ENCODE results near the gene TMEM54. TPM values are rescaled to one million over a fixed set of nuclear protein-coding genes. Genes with fewer than 3 reads are reported as not detected.

The TMEM54 gene, protein sequence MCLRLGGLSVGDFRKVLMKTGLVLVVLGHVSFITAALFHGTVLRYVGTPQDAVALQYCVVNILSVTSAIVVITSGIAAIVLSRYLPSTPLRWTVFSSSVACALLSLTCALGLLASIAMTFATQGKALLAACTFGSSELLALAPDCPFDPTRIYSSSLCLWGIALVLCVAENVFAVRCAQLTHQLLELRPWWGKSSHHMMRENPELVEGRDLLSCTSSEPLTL
- total RNA-seq (57.5 and 69.9 TPM in 2 replicates), polyA plus RNA-seq (24.2 and 38.1 TPM in 2 replicates), polyA minus RNA-seq (ENCODE audit: low replicate concordance) (59.7 and 87.2 TPM in 2 replicates)
- 36.6 and 61.1 TPM in 2 replicates for polyA plus RNA-seq (2012)

DNA sequence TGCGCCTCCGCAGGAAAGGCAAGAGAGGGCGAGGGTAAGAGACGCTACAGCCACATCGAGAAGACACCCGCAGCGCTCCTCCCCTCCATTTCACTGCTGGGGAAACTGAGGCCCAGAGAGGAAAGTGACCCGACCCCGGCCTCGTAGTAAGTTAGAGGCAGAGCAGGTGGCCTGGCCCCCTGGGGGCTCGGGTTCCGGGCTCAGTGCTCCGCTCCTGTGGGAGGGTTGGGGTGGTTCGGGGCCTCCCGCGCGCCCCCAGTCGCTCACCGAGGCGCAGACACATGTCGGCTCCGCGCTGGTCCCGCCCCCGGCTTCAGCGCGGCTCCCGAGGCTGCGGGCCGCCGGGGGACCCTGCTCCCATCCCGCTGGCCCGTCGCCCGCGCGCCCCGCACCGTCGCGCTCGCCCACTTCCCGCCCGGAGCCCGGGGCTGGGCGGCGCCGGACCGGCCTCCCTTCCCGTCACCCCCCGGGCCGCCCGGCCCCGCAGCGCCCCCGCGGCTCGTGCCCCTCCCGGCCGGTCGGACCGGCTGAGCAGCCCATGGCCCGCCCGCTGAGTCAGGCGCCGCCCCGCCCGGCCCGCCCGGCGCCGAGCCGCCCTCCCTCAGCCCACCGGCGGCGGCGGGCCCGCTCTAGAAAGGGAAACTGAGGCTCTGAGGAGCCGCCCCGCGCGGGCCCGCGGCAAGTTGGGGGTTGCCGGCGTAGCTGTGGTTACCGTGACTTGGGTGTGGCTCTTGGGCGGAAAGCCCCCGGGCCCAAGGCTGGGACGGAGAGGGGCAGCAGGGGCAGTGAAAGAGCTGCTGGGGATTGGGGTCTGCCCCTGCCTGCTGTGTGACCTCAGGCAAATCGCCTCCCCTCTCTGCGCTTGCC, at the start of gene TMEM54:
TMEM54 (minus strand) TSS at position 434 of the 867 bp plus-strand sequence; CDS start at position 283, 151 bp downstream.
- TF ChIP-seq EZH2 (IDR thresholded peaks at IDR 0.05; ENCODE audit: low read length, missing control alignments), result no peak
- TF ChIP-seq, protein P1, sequence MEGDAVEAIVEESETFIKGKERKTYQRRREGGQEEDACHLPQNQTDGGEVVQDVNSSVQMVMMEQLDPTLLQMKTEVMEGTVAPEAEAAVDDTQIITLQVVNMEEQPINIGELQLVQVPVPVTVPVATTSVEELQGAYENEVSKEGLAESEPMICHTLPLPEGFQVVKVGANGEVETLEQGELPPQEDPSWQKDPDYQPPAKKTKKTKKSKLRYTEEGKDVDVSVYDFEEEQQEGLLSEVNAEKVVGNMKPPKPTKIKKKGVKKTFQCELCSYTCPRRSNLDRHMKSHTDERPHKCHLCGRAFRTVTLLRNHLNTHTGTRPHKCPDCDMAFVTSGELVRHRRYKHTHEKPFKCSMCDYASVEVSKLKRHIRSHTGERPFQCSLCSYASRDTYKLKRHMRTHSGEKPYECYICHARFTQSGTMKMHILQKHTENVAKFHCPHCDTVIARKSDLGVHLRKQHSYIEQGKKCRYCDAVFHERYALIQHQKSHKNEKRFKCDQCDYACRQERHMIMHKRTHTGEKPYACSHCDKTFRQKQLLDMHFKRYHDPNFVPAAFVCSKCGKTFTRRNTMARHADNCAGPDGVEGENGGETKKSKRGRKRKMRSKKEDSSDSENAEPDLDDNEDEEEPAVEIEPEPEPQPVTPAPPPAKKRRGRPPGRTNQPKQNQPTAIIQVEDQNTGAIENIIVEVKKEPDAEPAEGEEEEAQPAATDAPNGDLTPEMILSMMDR (conservative IDR thresholded peaks at IDR 0.05 in 1 of 2, IDR thresholded peaks at IDR 0.05 in 1 of 2; ENCODE audit: low read depth in 1 of 2, low read length in 2 of 2), result no peak
- Histone ChIP-seq H2AFZ (ENCODE audit: low read length) (peak within 1 kb of the TSS; percentile 89), H3K9me3 (ENCODE audit: control insufficient read depth, insufficient read depth, low read depth, low read length) (no peaks in the 10 kb centered on the region), H3K27me3 (ENCODE audit: control insufficient read depth, insufficient read depth, low read length) (no peaks in the 10 kb centered on the region), H3K36me3 (ENCODE audit: control insufficient read depth, insufficient read depth, low read length) (no peaks in the 10 kb centered on the region), H3K79me2 (ENCODE audit: control insufficient read depth, insufficient read depth, low read length) (no peaks in the 10 kb centered on the region), H3K4me1 (ENCODE audit: control insufficient read depth, extremely low read depth, insufficient read depth, low read length) (no peaks in the 10 kb centered on the region), H3K4me3 (replicated peaks in 1 of 4; ENCODE audit: control extremely low read depth in 1 of 4, insufficient read depth in 1 of 4, low read depth in 3 of 4, low read length in 4 of 4) (peak within 1 kb of the TSS; percentile 57 to 78 (median 67)), H4K20me1 (ENCODE audit: control insufficient read depth, extremely low read depth, insufficient read depth, low read length) (no peaks in the 10 kb centered on the region), H3K9ac (ENCODE audit: insufficient read depth, low read length) (peak within 1 kb of the TSS; percentile 37), H3K27ac (ENCODE audit: insufficient read depth, low read length) (no peak within 1 kb of the TSS), H3K4me2 (ENCODE audit: extremely low read depth, insufficient read depth, low read length) (peak within 1 kb of the TSS; percentile 85)
- DNase-seq (ENCODE audit: low read depth in 2 of 2), result peak; percentile 11 to 26

DNA sequence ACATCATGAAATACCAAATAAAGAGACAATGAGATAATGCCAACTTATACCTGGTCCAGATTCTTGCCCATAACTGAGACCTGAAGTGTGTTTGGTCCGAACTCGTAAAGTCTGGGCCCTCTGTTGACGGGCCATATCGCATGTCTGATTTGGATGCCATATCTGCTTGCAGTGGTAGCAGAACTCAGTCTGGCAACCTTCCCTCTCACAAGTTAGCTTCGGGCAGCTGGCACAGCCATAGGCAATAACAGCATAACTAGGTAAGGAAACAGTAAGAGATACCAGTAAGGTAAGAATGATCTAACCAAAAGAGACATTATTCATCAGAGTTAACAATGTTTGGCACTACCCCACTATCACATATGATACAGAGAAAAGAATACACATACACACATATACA, 48.3 kb upstream of the TMEM54 start:
- no peaks in the 10 kb centered on the region for H3K36me3 ChIP-seq (ENCODE audit: control insufficient read depth, insufficient read depth, low read length)
- no peak overlapping the region for H3K4me3 ChIP-seq (replicated peaks in 1 of 4; ENCODE audit: control extremely low read depth in 1 of 4, insufficient read depth in 1 of 4, low read depth in 3 of 4, low read length in 4 of 4)
- no peaks in the 10 kb centered on the region for H3K79me2 ChIP-seq (ENCODE audit: control insufficient read depth, insufficient read depth, low read length)
- H3K27ac ChIP-seq (ENCODE audit: insufficient read depth, low read length), result no peak overlapping the region
- H3K9me3 ChIP-seq (ENCODE audit: control insufficient read depth, insufficient read depth, low read depth, low read length), result no peaks in the 10 kb centered on the region
- no peak overlapping the region for H3K9ac ChIP-seq (ENCODE audit: insufficient read depth, low read length)
- H3K27me3 ChIP-seq (ENCODE audit: control insufficient read depth, insufficient read depth, low read length), result no peaks in the 10 kb centered on the region
- H2AFZ ChIP-seq (ENCODE audit: low read length), result no peak overlapping the region
- no peaks in the 10 kb centered on the region for H4K20me1 ChIP-seq (ENCODE audit: control insufficient read depth, extremely low read depth, insufficient read depth, low read length)
- no peaks in the 10 kb centered on the region for H3K4me1 ChIP-seq (ENCODE audit: control insufficient read depth, extremely low read depth, insufficient read depth, low read length)
- TF ChIP-seq, protein P1 (conservative IDR thresholded peaks at IDR 0.05 in 1 of 2, IDR thresholded peaks at IDR 0.05 in 1 of 2; ENCODE audit: low read depth in 1 of 2, low read length in 2 of 2), result no peak
- TF ChIP-seq EZH2 (IDR thresholded peaks at IDR 0.05; ENCODE audit: low read length, missing control alignments), result no peak
- no peak overlapping the region for H3K4me2 ChIP-seq (ENCODE audit: extremely low read depth, insufficient read depth, low read length)
- DNase-seq (ENCODE audit: low read depth in 2 of 2), result no peak

DNA sequence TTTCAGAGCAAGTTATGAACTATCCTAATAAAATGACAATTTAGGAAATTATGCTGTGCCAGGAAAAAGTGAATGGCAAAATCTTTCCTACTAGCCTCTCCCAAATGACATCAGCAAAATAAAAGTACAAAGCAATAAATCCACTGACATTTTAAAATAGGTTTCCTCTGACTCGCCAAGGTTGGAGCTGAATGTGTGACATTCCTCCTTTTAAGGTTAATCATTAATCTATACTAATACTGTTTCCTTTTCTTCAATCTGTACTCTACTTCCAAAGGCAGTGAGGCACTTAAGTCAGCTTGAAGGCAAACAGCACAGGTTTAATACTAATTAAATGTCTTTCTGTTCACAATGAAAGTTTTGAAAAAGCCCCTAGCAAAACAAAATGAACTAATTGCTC, 47.7 kb upstream of the TMEM54 start:
- DNase-seq (ENCODE audit: low read depth in 2 of 2), result no peak
- H3K9ac ChIP-seq (ENCODE audit: insufficient read depth, low read length), result no peak overlapping the region

More for the DNA sequence above, 47.7 kb upstream of the TMEM54 start:
- Histone ChIP-seq H2AFZ (ENCODE audit: low read length) (no peak overlapping the region), H3K9me3 (ENCODE audit: control insufficient read depth, insufficient read depth, low read depth, low read length) (no peaks in the 10 kb centered on the region), H3K4me3 (replicated peaks in 1 of 4; ENCODE audit: control extremely low read depth in 1 of 4, insufficient read depth in 1 of 4, low read depth in 3 of 4, low read length in 4 of 4) (no peak overlapping the region), H3K79me2 (ENCODE audit: control insufficient read depth, insufficient read depth, low read length) (no peaks in the 10 kb centered on the region), H3K4me2 (ENCODE audit: extremely low read depth, insufficient read depth, low read length) (no peak overlapping the region), H3K27me3 (ENCODE audit: control insufficient read depth, insufficient read depth, low read length) (no peaks in the 10 kb centered on the region), H3K27ac (ENCODE audit: insufficient read depth, low read length) (no peak overlapping the region), H3K4me1 (ENCODE audit: control insufficient read depth, extremely low read depth, insufficient read depth, low read length) (no peaks in the 10 kb centered on the region), H3K36me3 (ENCODE audit: control insufficient read depth, insufficient read depth, low read length) (no peaks in the 10 kb centered on the region), H4K20me1 (ENCODE audit: control insufficient read depth, extremely low read depth, insufficient read depth, low read length) (no peaks in the 10 kb centered on the region)
- no peak for TF ChIP-seq EZH2 (IDR thresholded peaks at IDR 0.05; ENCODE audit: low read length, missing control alignments)
- TF ChIP-seq, protein P1 (conservative IDR thresholded peaks at IDR 0.05 in 1 of 2, IDR thresholded peaks at IDR 0.05 in 1 of 2; ENCODE audit: low read depth in 1 of 2, low read length in 2 of 2), result no peak
